ENCODE data around the gene SV2B. TPM values are rescaled to one million over a fixed set of nuclear protein-coding genes. Genes with fewer than 3 reads are reported as not detected.

SV2B gene
- total and polyA plus RNA-seq, 3 donors from 2014 or later, result 1.6 to 1.7 (median 1.7) TPM

GRCh38 chr15:91202510-91203102 lies 102.5 kb downstream of the SV2B start:
- TF ChIP-seq CTCF (IDR thresholded peaks at IDR 0.05) (no peak), POLR2A (IDR thresholded peaks at IDR 0.05) (no peak)
- intact Hi-C loops (cut with DNase I; ENCODE audit: low total_unique reads), result no loop called here
- no peaks in the 10 kb centered on the region for H3K36me3 ChIP-seq (ENCODE audit: low read depth, missing control alignments)

GRCh38 chr15:91203619-91204203 lies 103.7 kb downstream of the SV2B start:
- Histone ChIP-seq H3K27me3 (no peaks in the 10 kb centered on the region), H3K4me3 (no peak overlapping the region), H3K9me3 (no peaks in the 10 kb centered on the region), H3K27ac (no peak overlapping the region), H3K36me3 (ENCODE audit: low read depth, missing control alignments) (no peaks in the 10 kb centered on the region), H3K4me1 (no peaks in the 10 kb centered on the region)
- TF ChIP-seq CTCF (IDR thresholded peaks at IDR 0.05) (no peak), POLR2A (IDR thresholded peaks at IDR 0.05) (no peak)
- intact Hi-C loops (cut with DNase I; ENCODE audit: low total_unique reads), result no loop called here
- 57 to 59% methylated on average over 7 of the region's 7 CpGs for WGBS, 2 donors
- DNase-seq, result no peak

More at GRCh38 chr15:91202510-91203102, 102.5 kb downstream of the SV2B start:
- no peaks in the 10 kb centered on the region for H3K4me1 ChIP-seq
- H3K27ac ChIP-seq, result no peak overlapping the region
- H3K4me3 ChIP-seq, result no peak overlapping the region
- H3K9me3 ChIP-seq, result no peaks in the 10 kb centered on the region
- no peak for DNase-seq
- H3K27me3 ChIP-seq, result no peaks in the 10 kb centered on the region

- Histone ChIP-seq H3K36me3 (ENCODE audit: low read depth, missing control alignments) (no peaks in the 10 kb centered on the region), H3K27me3 (no peaks in the 10 kb centered on the region), H3K27ac (no peak overlapping the region), H3K4me1 (peaks cover 3% of the 10 kb centered on the region), H3K4me3 (no peak overlapping the region), H3K9me3 (no peaks in the 10 kb centered on the region)
- intact Hi-C loops (cut with DNase I; ENCODE audit: low total_unique reads), result no loop called here
- no peak for DNase-seq
- TF ChIP-seq POLR2A (IDR thresholded peaks at IDR 0.05), result no peak
- no peak for TF ChIP-seq CTCF (IDR thresholded peaks at IDR 0.05)
- 61 to 68% methylated on average over 1 of the region's 1 CpG for WGBS, 2 donors
These were observed 108.3 kb downstream of the SV2B start for GRCh38 chr15:91208371-91208770.

GRCh38 chr15:91209318-91209717 lies 109.3 kb downstream of the SV2B start:
- peaks cover 3% of the 10 kb centered on the region for H3K4me1 ChIP-seq
- H3K36me3 ChIP-seq (ENCODE audit: low read depth, missing control alignments), result no peaks in the 10 kb centered on the region
- H3K9me3 ChIP-seq, result no peaks in the 10 kb centered on the region
- TF ChIP-seq CTCF (IDR thresholded peaks at IDR 0.05) (no peak), POLR2A (IDR thresholded peaks at IDR 0.05) (no peak)
- intact Hi-C loops (cut with DNase I; ENCODE audit: low total_unique reads), result no loop called here
- DNase-seq, result no peak
- no peak overlapping the region for H3K4me3 ChIP-seq
- 26 to 38% methylated on average over 4 of the region's 4 CpGs for WGBS, 2 donors
- H3K27ac ChIP-seq, result no peak overlapping the region
- H3K27me3 ChIP-seq, result no peaks in the 10 kb centered on the region

GRCh38 chr15:91209726-91210125 lies 109.7 kb downstream of the SV2B start:
- Histone ChIP-seq H3K4me3 (no peak overlapping the region), H3K9me3 (no peaks in the 10 kb centered on the region), H3K36me3 (ENCODE audit: low read depth, missing control alignments) (no peaks in the 10 kb centered on the region), H3K4me1 (peaks cover 3% of the 10 kb centered on the region), H3K27me3 (no peaks in the 10 kb centered on the region), H3K27ac (no peak overlapping the region)
- intact Hi-C loops (cut with DNase I; ENCODE audit: low total_unique reads), result no loop called here
- TF ChIP-seq POLR2A (IDR thresholded peaks at IDR 0.05), result no peak
- no peak for TF ChIP-seq CTCF (IDR thresholded peaks at IDR 0.05)
- WGBS, 2 donors, result 24 to 29% methylated on average over 3 of the region's 3 CpGs
- peak; percentile 53 for DNase-seq

Data from testis (tissue), 3 donors.